MM.1S (cell line): Measurements from ENCODE around the gene NEMF.
"Not testable (repeated sequence)": the region's sequence is repeated elsewhere in the genome, so short reads cannot be mapped to it uniquely, and the experiment has no call there.

Source experiments
- DNase-seq: peaks from one replicate; pipeline ENCODE4 v3.0.0-alpha.2; 2015
- H2AFZ ChIP-seq: fragments of 300-600 bp; sonication (generic); 2 replicates; pipeline ENCODE4 v1.6.0; 2016; ENCODE audit warnings: antibody characterized with exemption, low read length
- H3F3A ChIP-seq: fragments of 300-600 bp; sonication (generic); 2 replicates; pipeline ENCODE4 v1.6.1; 2016; ENCODE audit warnings: mild to moderate bottlenecking, antibody characterized with exemption, low read length, moderate library complexity, mixed read lengths; ENCODE audit not compliant: insufficient read depth
- H3K27ac ChIP-seq: fragments of 300-600 bp; sonication (generic); 2 replicates; pipeline ENCODE4 v1.5.1; 2016; ENCODE audit warnings: mild to moderate bottlenecking, low read length
- H3K27me3 ChIP-seq: fragments of 300-600 bp; sonication (generic); replicated peaks from 2 replicates; pipeline ENCODE4 v1.6.0; 2016; ENCODE audit warnings: low read length; ENCODE audit not compliant: insufficient read depth
- H3K36me3 ChIP-seq: fragments of 300-600 bp; sonication (generic); replicated peaks from 2 replicates; pipeline ENCODE4 v1.6.1; 2016; ENCODE audit warnings: mild to moderate bottlenecking, low read length, mixed read lengths; ENCODE audit not compliant: insufficient read depth
- H3K4me1 ChIP-seq: fragments of 300-600 bp; sonication (generic); 2 replicates; pipeline ENCODE4 v1.6.1; 2016; ENCODE audit warnings: low read length, mixed read lengths
- H3K4me2 ChIP-seq: fragments of 300-600 bp; sonication (generic); 2 replicates; pipeline ENCODE4 v1.6.0; 2016; ENCODE audit warnings: low read depth, low read length
- H3K4me3 ChIP-seq: fragments of 300-600 bp; sonication (generic); 2 replicates; pipeline ENCODE4 v1.5.1; 2016; ENCODE audit warnings: low read length, mixed read lengths
- H3K79me2 ChIP-seq: fragments of 300-600 bp; sonication (generic); 2 replicates; pipeline ENCODE4 v1.6.1; 2016; ENCODE audit warnings: mixed run types, low read length, mixed read lengths
- H3K9ac ChIP-seq: fragments of 300-600 bp; sonication (generic); 2 replicates; pipeline ENCODE4 v1.6.1; 2016; ENCODE audit warnings: low read length, mixed read lengths
- H3K9me2 ChIP-seq: fragments of 300-600 bp; sonication (generic); replicated peaks from 2 replicates; pipeline ENCODE4 v1.6.1; 2016; ENCODE audit warnings: mild to moderate bottlenecking, low read length, mixed read lengths; ENCODE audit not compliant: insufficient read depth
- H3K9me3 ChIP-seq: fragments of 300-600 bp; sonication (generic); replicated peaks from 2 replicates; pipeline ENCODE4 v1.6.1; 2016; ENCODE audit warnings: mild to moderate bottlenecking, low read length, mixed read lengths; ENCODE audit not compliant: insufficient read depth
- H4K20me1 ChIP-seq: fragments of 300-600 bp; sonication (generic); 2 replicates; pipeline ENCODE4 v1.6.1; 2016; ENCODE audit warnings: mild to moderate bottlenecking, low read length, moderate library complexity, mixed read lengths; ENCODE audit not compliant: insufficient read depth
- EZH2 ChIP-seq: fragments of 300-600 bp; sonication (generic); optimal IDR thresholded peaks from 2 replicates; pipeline ENCODE3; 2017; ENCODE audit warnings: low read depth, mild to moderate bottlenecking, antibody characterized with exemption, low read length, mixed read lengths
- EZH2phosphoT487 ChIP-seq: fragments of 300-600 bp; sonication (generic); IDR thresholded peaks from 2 replicates; pipeline ENCODE4 v1.6.1; 2018; ENCODE audit warnings: antibody characterized with exemption, low read length
- TF ChIP-seq, protein P1 (sequence below): fragments of 300-600 bp; sonication (generic); IDR thresholded peaks from 2 replicates; pipeline ENCODE4 v1.5.1; 2016; ENCODE audit warnings: antibody characterized with exemption, low read length, mixed read lengths

NEMF gene

DNA sequence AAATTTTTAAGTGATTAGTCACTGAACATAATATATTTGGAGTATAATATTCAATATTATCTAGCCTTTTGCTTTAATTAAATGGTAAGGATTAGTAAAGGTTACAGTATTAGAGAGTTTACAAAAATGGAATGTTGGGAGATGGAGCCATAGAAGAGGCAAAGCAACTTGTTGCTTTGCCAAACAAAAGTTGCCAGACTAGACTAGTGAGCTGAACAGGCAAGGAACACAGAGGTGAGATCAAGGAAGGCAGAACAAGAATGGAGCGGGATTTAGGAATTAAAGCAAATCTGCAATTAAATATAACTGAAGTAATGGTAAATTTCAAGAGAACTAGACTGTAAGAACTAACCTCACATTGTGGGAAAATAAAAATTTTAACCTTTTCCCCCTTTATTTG, 45.4 kb upstream of the NEMF start:
- H3K27ac ChIP-seq: no peak overlapping the region

DNA sequence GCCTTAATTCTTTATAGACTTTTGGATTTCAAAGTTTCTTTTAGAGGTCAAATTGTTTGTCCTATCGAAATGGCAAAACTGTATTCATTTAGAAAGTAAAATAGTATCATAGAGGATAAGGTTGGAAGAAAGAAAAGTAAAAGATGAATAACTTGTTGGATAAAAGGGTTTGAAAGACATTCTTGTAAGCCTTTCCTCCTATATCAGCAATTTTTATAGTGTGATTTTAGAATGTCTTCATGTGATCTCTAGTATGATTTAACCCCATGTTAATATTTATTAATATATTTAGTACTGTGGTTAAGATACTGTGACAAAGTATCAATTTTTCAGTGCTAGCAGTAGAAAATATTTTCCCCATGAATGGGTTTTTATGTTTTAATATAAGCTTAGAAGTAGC, 44.8 kb upstream of the NEMF start:
- Histone ChIP-seq H3K9me2 (no peaks in the 10 kb centered on the region), H3K9ac (no peak overlapping the region), H3K4me3 (no peak overlapping the region), H3K9me3 (no peaks in the 10 kb centered on the region), H4K20me1 (peaks cover 4% of the 10 kb centered on the region; the same call in 1 of the 2 replicates), H3K79me2 (peaks cover 52% of the 10 kb centered on the region), H3K4me2 (no peak overlapping the region), H3K27me3 (no peaks in the 10 kb centered on the region), H3K36me3 (no peaks in the 10 kb centered on the region; the same call in 1 of the 2 replicates), H3K27ac (no peak overlapping the region), H2AFZ (no peak overlapping the region), H3F3A (peaks cover 3% of the 10 kb centered on the region), H3K4me1 (no peaks in the 10 kb centered on the region)
- TF ChIP-seq, protein P1, sequence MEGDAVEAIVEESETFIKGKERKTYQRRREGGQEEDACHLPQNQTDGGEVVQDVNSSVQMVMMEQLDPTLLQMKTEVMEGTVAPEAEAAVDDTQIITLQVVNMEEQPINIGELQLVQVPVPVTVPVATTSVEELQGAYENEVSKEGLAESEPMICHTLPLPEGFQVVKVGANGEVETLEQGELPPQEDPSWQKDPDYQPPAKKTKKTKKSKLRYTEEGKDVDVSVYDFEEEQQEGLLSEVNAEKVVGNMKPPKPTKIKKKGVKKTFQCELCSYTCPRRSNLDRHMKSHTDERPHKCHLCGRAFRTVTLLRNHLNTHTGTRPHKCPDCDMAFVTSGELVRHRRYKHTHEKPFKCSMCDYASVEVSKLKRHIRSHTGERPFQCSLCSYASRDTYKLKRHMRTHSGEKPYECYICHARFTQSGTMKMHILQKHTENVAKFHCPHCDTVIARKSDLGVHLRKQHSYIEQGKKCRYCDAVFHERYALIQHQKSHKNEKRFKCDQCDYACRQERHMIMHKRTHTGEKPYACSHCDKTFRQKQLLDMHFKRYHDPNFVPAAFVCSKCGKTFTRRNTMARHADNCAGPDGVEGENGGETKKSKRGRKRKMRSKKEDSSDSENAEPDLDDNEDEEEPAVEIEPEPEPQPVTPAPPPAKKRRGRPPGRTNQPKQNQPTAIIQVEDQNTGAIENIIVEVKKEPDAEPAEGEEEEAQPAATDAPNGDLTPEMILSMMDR: no peak
- TF ChIP-seq EZH2phosphoT487: no peak
- no peak for TF ChIP-seq EZH2
- DNase-seq: no peak

More for the DNA sequence above, 45.4 kb upstream of the NEMF start:
- no peaks in the 10 kb centered on the region for H3K27me3 ChIP-seq
- TF ChIP-seq, protein P1: no peak
- TF ChIP-seq EZH2phosphoT487 (no peak), EZH2 (no peak)
- no peaks in the 10 kb centered on the region for H3K4me1 ChIP-seq
- DNase-seq: no peak
- H3K79me2 ChIP-seq: peaks cover 52% of the 10 kb centered on the region
- H3K9ac ChIP-seq: no peak overlapping the region
- H3F3A ChIP-seq: peaks cover 3% of the 10 kb centered on the region
- no peaks in the 10 kb centered on the region for H3K9me3 ChIP-seq
- no peaks in the 10 kb centered on the region; the same call in 1 of the 2 replicates for H3K36me3 ChIP-seq
- H2AFZ ChIP-seq: no peak overlapping the region
- H3K9me2 ChIP-seq: no peaks in the 10 kb centered on the region
- H3K4me2 ChIP-seq: no peak overlapping the region
- no peak overlapping the region for H3K4me3 ChIP-seq
- H4K20me1 ChIP-seq: peaks cover 4% of the 10 kb centered on the region; the same call in 1 of the 2 replicates

DNA sequence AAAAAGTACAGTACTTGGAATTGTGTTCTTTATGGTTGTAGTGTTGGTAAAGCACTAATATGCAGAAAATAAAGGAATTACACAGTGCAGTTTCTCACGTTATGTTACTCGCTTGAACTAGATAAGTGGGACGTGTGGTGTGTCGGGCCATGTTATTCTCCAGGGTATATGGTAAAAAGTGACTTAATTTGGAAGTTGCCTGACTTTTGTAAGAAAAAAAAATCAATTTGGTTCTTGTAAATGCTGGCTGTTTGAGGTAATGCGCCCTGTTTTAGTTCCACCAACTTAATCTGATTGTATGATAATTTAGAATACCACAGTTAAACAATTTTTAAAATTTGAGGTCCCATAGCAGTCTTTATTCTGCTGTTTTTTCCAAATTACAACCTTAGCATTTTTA, 44.4 kb upstream of the NEMF start:
- peaks cover 52% of the 10 kb centered on the region for H3K79me2 ChIP-seq
- no peak for DNase-seq
- peaks cover 3% of the 10 kb centered on the region for H3F3A ChIP-seq
- no peaks in the 10 kb centered on the region for H3K9me3 ChIP-seq
- no peak overlapping the region for H3K27ac ChIP-seq
- no peak overlapping the region for H3K9ac ChIP-seq
- H3K4me2 ChIP-seq: no peak overlapping the region
- no peaks in the 10 kb centered on the region for H3K4me1 ChIP-seq
- H3K4me3 ChIP-seq: no peak overlapping the region
- no peak overlapping the region for H2AFZ ChIP-seq
- no peaks in the 10 kb centered on the region for H3K9me2 ChIP-seq
- no peaks in the 10 kb centered on the region; the same call in 1 of the 2 replicates for H3K36me3 ChIP-seq
- peaks cover 4% of the 10 kb centered on the region; the same call in 1 of the 2 replicates for H4K20me1 ChIP-seq
- no peaks in the 10 kb centered on the region for H3K27me3 ChIP-seq
- TF ChIP-seq, protein P1: no peak
- TF ChIP-seq EZH2 (no peak), EZH2phosphoT487 (no peak)

DNA sequence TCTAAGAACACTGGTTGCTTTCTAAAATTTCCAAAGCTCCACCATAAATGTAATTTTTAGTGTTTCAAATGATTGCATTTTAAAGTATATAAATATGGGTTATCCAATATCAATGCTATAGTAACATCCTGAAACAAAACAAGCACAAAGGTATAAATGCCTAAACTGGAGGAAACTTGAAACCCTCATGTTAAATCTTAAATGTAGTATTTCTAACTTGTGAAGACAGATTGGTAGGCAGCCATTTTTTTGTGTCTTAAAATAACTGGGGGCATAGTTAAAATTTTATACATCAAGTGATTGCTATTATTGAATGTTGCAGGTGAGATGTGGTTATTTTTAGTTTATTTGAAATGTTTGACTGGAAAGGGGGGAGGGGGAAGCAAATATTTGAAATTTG, 43.7 kb upstream of the NEMF start:
- DNase-seq, H3K9ac ChIP-seq, H3K27me3 ChIP-seq, H3F3A ChIP-seq, H3K9me3 ChIP-seq, H2AFZ ChIP-seq, H3K36me3 ChIP-seq, H3K4me1 ChIP-seq, H3K9me2 ChIP-seq, H4K20me1 ChIP-seq: not testable (repeated sequence)
- peak overlapping the region; percentile 18; the same call in 1 of the 2 replicates for H3K27ac ChIP-seq
- H3K4me3 ChIP-seq: peak overlapping the region; percentile 90; the same call in 1 of the 2 replicates
- peaks cover 52% of the 10 kb centered on the region for H3K79me2 ChIP-seq
- H3K4me2 ChIP-seq: peak overlapping the region; percentile 82; the same call in 1 of the 2 replicates
